GM12878 (cell line): ENCODE data around the gene ZDHHC18. TPM values are rescaled to one million over a fixed set of nuclear protein-coding genes. Genes with fewer than 3 reads are reported as not detected.
A peak's percentile ranks its signal among the peaks of the same experiment; 100 is the strongest.

ENCODE experiments used
- ATF2 ChIP-seq: IDR thresholded peaks from 2 replicates; pipeline ENCODE4 v1.6.1; 2012; ENCODE audit warnings: low read length, inconsistent platforms
- ATF7 ChIP-seq: fragments of 450-650 bp; IDR thresholded peaks from 2 replicates; pipeline ENCODE4 v1.6.1; 2016; ENCODE audit warnings: low read depth, mild to moderate bottlenecking
- BACH1 ChIP-seq: fragments of 450-650 bp; IDR thresholded peaks from 2 replicates; pipeline ENCODE4 v1.6.1; 2017; ENCODE audit warnings: mild to moderate bottlenecking, borderline replicate concordance
- CBX3 ChIP-seq: fragments of 200-600 bp; sonication (generic); IDR thresholded peaks from 2 replicates; pipeline ENCODE4 v1.6.1; 2016; ENCODE audit warnings: low read depth, borderline replicate concordance
- FOXK2 ChIP-seq: fragments of 450-650 bp; IDR thresholded peaks from 2 replicates; pipeline ENCODE4 v1.6.1; 2017; ENCODE audit warnings: mild to moderate bottlenecking, moderate library complexity
- IRF4 ChIP-seq: IDR thresholded peaks from 2 replicates; pipeline ENCODE4 v1.6.1; 2011; ENCODE audit warnings: low read depth, low read length
- KLF5 ChIP-seq: fragments of 450-650 bp; IDR thresholded peaks from 2 replicates; pipeline ENCODE4 v1.6.1; 2014; ENCODE audit warnings: mild to moderate bottlenecking; ENCODE audit not compliant: partially characterized antibody
- LARP7 ChIP-seq: fragments of 450-650 bp; IDR thresholded peaks from 2 replicates; pipeline ENCODE4 v1.6.1; 2017; ENCODE audit warnings: mild to moderate bottlenecking
- MXI1 ChIP-seq: fragments of 150-350 bp; IDR thresholded peaks from 2 replicates; pipeline ENCODE4 v1.6.1; 2011; ENCODE audit warnings: low read depth, mild to moderate bottlenecking, inconsistent platforms, low read length, improper control_type of control experiment
- NFXL1 ChIP-seq: fragments of 450-650 bp; IDR thresholded peaks from 2 replicates; pipeline ENCODE4 v1.6.1; 2017; ENCODE audit warnings: antibody characterized with exemption, mild to moderate bottlenecking, borderline replicate concordance
- NR2C2 ChIP-seq: IDR thresholded peaks from 2 replicates; pipeline ENCODE4 v1.6.1; 2011; ENCODE audit warnings: borderline replicate concordance, low read depth; ENCODE audit not compliant: control insufficient read depth, insufficient read length
- PML ChIP-seq: IDR thresholded peaks from 2 replicates; pipeline ENCODE4 v1.6.1; 2012; ENCODE audit warnings: low read length, inconsistent platforms
- POLR2AphosphoS5 ChIP-seq: IDR thresholded peaks from 2 replicates; pipeline ENCODE4 v1.6.1; 2011; ENCODE audit warnings: mild to moderate bottlenecking, low read length, inconsistent platforms
- RAD21 ChIP-seq: IDR thresholded peaks from 2 replicates; pipeline ENCODE4 v1.6.1; 2011; ENCODE audit warnings: mild to moderate bottlenecking, low read depth, low read length, moderate library complexity; ENCODE audit not compliant: insufficient read depth
- SMAD1 ChIP-seq: fragments of 450-650 bp; IDR thresholded peaks from 2 replicates; pipeline ENCODE4 v1.6.1; 2018; ENCODE audit warnings: mild to moderate bottlenecking, low read depth; ENCODE audit not compliant: partially characterized antibody
- SPI1 ChIP-seq: IDR thresholded peaks from 2 replicates; pipeline ENCODE4 v1.6.1; 2011; ENCODE audit warnings: low read depth, mild to moderate bottlenecking, low read length, moderate library complexity, borderline replicate concordance; ENCODE audit not compliant: insufficient read depth
- TAF1 ChIP-seq: IDR thresholded peaks from 2 replicates; pipeline ENCODE4 v1.6.1; 2011; ENCODE audit warnings: mild to moderate bottlenecking, low read depth, low read length, borderline replicate concordance
- TARDBP ChIP-seq: IDR thresholded peaks from 2 replicates; pipeline ENCODE4 v1.6.1; 2016; ENCODE audit warnings: borderline replicate concordance
- TBL1XR1 ChIP-seq: IDR thresholded peaks from 2 replicates; pipeline ENCODE4 v1.6.1; 2012; ENCODE audit warnings: low read depth, low read length, improper control_type of control experiment
- ZBTB33 ChIP-seq: fragments of 450-650 bp; IDR thresholded peaks from 2 replicates; pipeline ENCODE4 v1.6.1; 2017; ENCODE audit warnings: mild to moderate bottlenecking
- ZSCAN29 ChIP-seq: fragments of 450-650 bp; IDR thresholded peaks from 2 replicates; pipeline ENCODE4 v1.6.1; 2017; ENCODE audit warnings: mild to moderate bottlenecking, moderate library complexity
- polyA plus RNA-seq, 11 experiments: library from polyadenylated mRNA; depleted of rRNA in 4 of 11; unstranded in 6 of 11; stranded (reverse) in 5 of 11; fragments of >200 nt; fragmentation: Nextera tagmentation in 4 of 11; fragmentation: Illumina TruSeq in 1 of 11; extraction: Ambion mirVana in 4 of 11; extraction: Trizol in 1 of 11; gene quantifications; 1 replicate in 1 of 11; 2 replicates in 10 of 11; pipeline versions ENCODE4 v1.2.1 to v1.2.3, GENCODE V29; 2011 to 2016; ENCODE audit warnings: inconsistent platforms in 2 of 11, missing spikeins in 2 of 11, low read depth in 1 of 11
- total RNA-seq, 4 experiments: library from RNA; depleted of rRNA in 3 of 4; stranded (reverse); fragments of >200 nt in 3 of 4; fragmentation: Illumina TruSeq in 1 of 4; extraction: Trizol in 1 of 4; gene quantifications; 2 replicates each; pipeline versions ENCODE4 v1.2.1 to v1.2.3, GENCODE V29; 2013 to 2021
- TF ChIP-seq, protein P1 (sequence below): fragments of 450-650 bp; IDR thresholded peaks from 2 replicates; pipeline ENCODE4 v1.6.1; 2018; ENCODE audit warnings: mild to moderate bottlenecking, low read depth, moderate library complexity; ENCODE audit not compliant: partially characterized antibody
- TF ChIP-seq, protein P2 (sequence below): fragments of 450-650 bp; IDR thresholded peaks from 2 replicates; pipeline ENCODE4 v1.6.1; 2017; ENCODE audit warnings: mild to moderate bottlenecking, moderate library complexity

Gene ZDHHC18
- total and polyA plus RNA-seq, 10 of the 15 experiments (the other 5 are each of a cell fraction or from before 2014, with no cell fraction given): 0.40 to 81.2 (median 21.3) TPM

- TF ChIP-seq, protein P1, sequence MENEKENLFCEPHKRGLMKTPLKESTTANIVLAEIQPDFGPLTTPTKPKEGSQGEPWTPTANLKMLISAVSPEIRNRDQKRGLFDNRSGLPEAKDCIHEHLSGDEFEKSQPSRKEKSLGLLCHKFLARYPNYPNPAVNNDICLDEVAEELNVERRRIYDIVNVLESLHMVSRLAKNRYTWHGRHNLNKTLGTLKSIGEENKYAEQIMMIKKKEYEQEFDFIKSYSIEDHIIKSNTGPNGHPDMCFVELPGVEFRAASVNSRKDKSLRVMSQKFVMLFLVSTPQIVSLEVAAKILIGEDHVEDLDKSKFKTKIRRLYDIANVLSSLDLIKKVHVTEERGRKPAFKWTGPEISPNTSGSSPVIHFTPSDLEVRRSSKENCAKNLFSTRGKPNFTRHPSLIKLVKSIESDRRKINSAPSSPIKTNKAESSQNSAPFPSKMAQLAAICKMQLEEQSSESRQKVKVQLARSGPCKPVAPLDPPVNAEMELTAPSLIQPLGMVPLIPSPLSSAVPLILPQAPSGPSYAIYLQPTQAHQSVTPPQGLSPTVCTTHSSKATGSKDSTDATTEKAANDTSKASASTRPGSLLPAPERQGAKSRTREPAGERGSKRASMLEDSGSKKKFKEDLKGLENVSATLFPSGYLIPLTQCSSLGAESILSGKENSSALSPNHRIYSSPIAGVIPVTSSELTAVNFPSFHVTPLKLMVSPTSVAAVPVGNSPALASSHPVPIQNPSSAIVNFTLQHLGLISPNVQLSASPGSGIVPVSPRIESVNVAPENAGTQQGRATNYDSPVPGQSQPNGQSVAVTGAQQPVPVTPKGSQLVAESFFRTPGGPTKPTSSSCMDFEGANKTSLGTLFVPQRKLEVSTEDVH: no peak
- TF ChIP-seq NFXL1 (no peak), NR2C2 (no peak), TAF1 (no peak), CBX3 (no peak), ZBTB33 (no peak), RAD21 (peak; percentile 42), POLR2AphosphoS5 (no peak), ATF7 (no peak), TARDBP (no peak), IRF4 (peak; percentile 77), KLF5 (no peak), SMAD1 (no peak), TBL1XR1 (no peak), PML (no peak), FOXK2 (no peak), LARP7 (no peak), ZSCAN29 (no peak), SPI1 (peak; percentile 89), MXI1 (no peak), BACH1 (no peak), ATF2 (no peak)
- TF ChIP-seq, protein P2, sequence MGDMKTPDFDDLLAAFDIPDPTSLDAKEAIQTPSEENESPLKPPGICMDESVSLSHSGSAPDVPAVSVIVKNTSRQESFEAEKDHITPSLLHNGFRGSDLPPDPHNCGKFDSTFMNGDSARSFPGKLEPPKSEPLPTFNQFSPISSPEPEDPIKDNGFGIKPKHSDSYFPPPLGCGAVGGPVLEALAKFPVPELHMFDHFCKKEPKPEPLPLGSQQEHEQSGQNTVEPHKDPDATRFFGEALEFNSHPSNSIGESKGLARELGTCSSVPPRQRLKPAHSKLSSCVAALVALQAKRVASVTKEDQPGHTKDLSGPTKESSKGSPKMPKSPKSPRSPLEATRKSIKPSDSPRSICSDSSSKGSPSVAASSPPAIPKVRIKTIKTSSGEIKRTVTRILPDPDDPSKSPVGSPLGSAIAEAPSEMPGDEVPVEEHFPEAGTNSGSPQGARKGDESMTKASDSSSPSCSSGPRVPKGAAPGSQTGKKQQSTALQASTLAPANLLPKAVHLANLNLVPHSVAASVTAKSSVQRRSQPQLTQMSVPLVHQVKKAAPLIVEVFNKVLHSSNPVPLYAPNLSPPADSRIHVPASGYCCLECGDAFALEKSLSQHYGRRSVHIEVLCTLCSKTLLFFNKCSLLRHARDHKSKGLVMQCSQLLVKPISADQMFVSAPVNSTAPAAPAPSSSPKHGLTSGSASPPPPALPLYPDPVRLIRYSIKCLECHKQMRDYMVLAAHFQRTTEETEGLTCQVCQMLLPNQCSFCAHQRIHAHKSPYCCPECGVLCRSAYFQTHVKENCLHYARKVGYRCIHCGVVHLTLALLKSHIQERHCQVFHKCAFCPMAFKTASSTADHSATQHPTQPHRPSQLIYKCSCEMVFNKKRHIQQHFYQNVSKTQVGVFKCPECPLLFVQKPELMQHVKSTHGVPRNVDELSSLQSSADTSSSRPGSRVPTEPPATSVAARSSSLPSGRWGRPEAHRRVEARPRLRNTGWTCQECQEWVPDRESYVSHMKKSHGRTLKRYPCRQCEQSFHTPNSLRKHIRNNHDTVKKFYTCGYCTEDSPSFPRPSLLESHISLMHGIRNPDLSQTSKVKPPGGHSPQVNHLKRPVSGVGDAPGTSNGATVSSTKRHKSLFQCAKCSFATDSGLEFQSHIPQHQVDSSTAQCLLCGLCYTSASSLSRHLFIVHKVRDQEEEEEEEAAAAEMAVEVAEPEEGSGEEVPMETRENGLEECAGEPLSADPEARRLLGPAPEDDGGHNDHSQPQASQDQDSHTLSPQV: no peak
Observed at GRCh38 chr1:26820784-26821269, 5.7 kb upstream of the ZDHHC18 start (continued).
